CD4-positive, alpha-beta T cell treated with Interleukin-1 beta for 1 hour (primary cell): ENCODE data around the gene MFSD6.
"Not testable (repeated sequence)": the region's sequence is repeated elsewhere in the genome, so short reads cannot be mapped to it uniquely, and the experiment has no call there.

Experiments
- DNase-seq, 2 donors: peaks; one replicate each; pipeline ENCODE4 v3.0.0-alpha.2; 2020 to 2022

The MFSD6 gene

GRCh38 chr2:190407662-190408537 lies at the start of gene MFSD6:
Gene MFSD6, plus strand, starts transcription at chr2:190408355. Its CDS starts 27,675 bp downstream, at chr2:190436030.
- DNase-seq, result peak; percentile 64 to 80

GRCh38 chr2:190358655-190359448 lies 49.3 kb upstream of the MFSD6 start:
- DNase-seq, result not testable (repeated sequence)

- no peak for DNase-seq
Measured at GRCh38 chr2:190360561-190360960, 47.6 kb upstream of the MFSD6 start.

GRCh38 chr2:190360965-190361364 lies 47.2 kb upstream of the MFSD6 start:
- DNase-seq, result no peak

GRCh38 chr2:190361572-190361971 lies 46.6 kb upstream of the MFSD6 start:
- no peak for DNase-seq

GRCh38 chr2:190362894-190363293 lies 45.3 kb upstream of the MFSD6 start:
- no peak for DNase-seq

- DNase-seq, result no peak
Measured at GRCh38 chr2:190365499-190366204, 42.5 kb upstream of the MFSD6 start.

GRCh38 chr2:190366248-190366753 lies 41.9 kb upstream of the MFSD6 start:
- DNase-seq, result no peak

GRCh38 chr2:190367091-190367490 lies 41.1 kb upstream of the MFSD6 start:
- DNase-seq, result no peak

GRCh38 chr2:190369635-190370034 lies 38.5 kb upstream of the MFSD6 start:
- no peak for DNase-seq

- no peak for DNase-seq
Measured at GRCh38 chr2:190376083-190376482, 32.1 kb upstream of the MFSD6 start.

- no peak for DNase-seq
Measured at GRCh38 chr2:190376591-190377245, 31.4 kb upstream of the MFSD6 start.

GRCh38 chr2:190378880-190379237 lies 29.3 kb upstream of the MFSD6 start:
- no peak for DNase-seq

- DNase-seq, result no peak
Measured at GRCh38 chr2:190379249-190379964, 28.7 kb upstream of the MFSD6 start.

- no peak for DNase-seq
Measured at GRCh38 chr2:190380962-190381412, 27.2 kb upstream of the MFSD6 start.

- DNase-seq, result peak; percentile 21 to 70
Measured at GRCh38 chr2:190382851-190383250, 25.3 kb upstream of the MFSD6 start.

GRCh38 chr2:190387422-190387821 lies 20.7 kb upstream of the MFSD6 start:
- DNase-seq, result no peak

GRCh38 chr2:190396271-190396670 lies 11.9 kb upstream of the MFSD6 start:
- no peak for DNase-seq

- DNase-seq, result no peak
Measured at GRCh38 chr2:190402986-190403603, 5.1 kb upstream of the MFSD6 start.

- no peak for DNase-seq
Measured at GRCh38 chr2:190404487-190404886, 3.7 kb upstream of the MFSD6 start.

- no peak for DNase-seq
Measured at GRCh38 chr2:190405070-190405469, 3.1 kb upstream of the MFSD6 start.
